HepG2 (cell line): Measurements from ENCODE around the gene ITIH3. TPM values are rescaled to one million over a fixed set of nuclear protein-coding genes. Genes with fewer than 3 reads are reported as not detected.
A peak's percentile ranks its signal among the peaks of the same experiment; 100 is the strongest.

Experiments
- ARID3A ChIP-seq: IDR thresholded peaks from 2 replicates; pipeline ENCODE4 v1.6.1; 2012; ENCODE audit warnings: low read depth, low read length, improper control_type of control experiment
- ATF3 ChIP-seq: sonication (generic); formaldehyde crosslinking; IDR thresholded peaks from 2 replicates; pipeline ENCODE4 v1.4.0; 2020; ENCODE audit warnings: missing genetic modification reagents
- ATF7-NPFF ChIP-seq: sonication (generic); formaldehyde crosslinking; IDR thresholded peaks from 2 replicates; pipeline ENCODE4 v1.8.1; 2023; ENCODE audit warnings: mild to moderate bottlenecking, low read depth, missing genetic modification reagents, moderate library complexity
- CEBPB ChIP-seq: IDR thresholded peaks from 2 replicates; pipeline ENCODE4 v1.6.1; 2011; ENCODE audit warnings: low read depth, low read length, improper control_type of control experiment, borderline replicate concordance
- DDIT3 ChIP-seq: sonication (generic); formaldehyde crosslinking; IDR thresholded peaks from 2 replicates; pipeline ENCODE4 v1.4.0; 2020; ENCODE audit warnings: mild to moderate bottlenecking, missing genetic modification reagents
- ESRRA ChIP-seq: sonication (generic); formaldehyde crosslinking; IDR thresholded peaks from 2 replicates; pipeline ENCODE4 v1.5.1; 2020; ENCODE audit warnings: mild to moderate bottlenecking, low read depth, missing genetic modification reagents
- MTA1 ChIP-seq: sonication (generic); formaldehyde crosslinking; IDR thresholded peaks from 2 replicates; pipeline ENCODE4 v1.4.0; 2020; ENCODE audit warnings: missing genetic modification reagents, mild to moderate bottlenecking, borderline replicate concordance
- PHF8 ChIP-seq: sonication (generic); formaldehyde crosslinking; IDR thresholded peaks from 2 replicates; pipeline ENCODE4 v1.5.0; 2020; ENCODE audit warnings: missing genetic modification reagents
- SNRNP70 ChIP-seq: fragments of 200-400 bp; formaldehyde crosslinking; IDR thresholded peaks from 2 replicates; pipeline ENCODE4 v1.6.1; 2017; ENCODE audit warnings: mild to moderate bottlenecking, low read depth, low read length, moderate library complexity
- SP2 ChIP-seq: sonication (generic); formaldehyde crosslinking; IDR thresholded peaks from 2 replicates; pipeline ENCODE4 v1.5.1; 2020; ENCODE audit warnings: mild to moderate bottlenecking, missing genetic modification reagents
- ZKSCAN1 ChIP-seq: fragments of 150-350 bp; IDR thresholded peaks from 2 replicates; pipeline ENCODE4 v1.6.1; 2014; ENCODE audit warnings: low read length
- ZNF263 ChIP-seq: sonication (generic); formaldehyde crosslinking; IDR thresholded peaks from 2 replicates; pipeline ENCODE4 v1.4.0; 2020; ENCODE audit warnings: missing genetic modification reagents
- ZNF333 ChIP-seq: sonication (generic); formaldehyde crosslinking; IDR thresholded peaks from 2 replicates; pipeline ENCODE4 v1.4.0; 2020; ENCODE audit warnings: mild to moderate bottlenecking, missing genetic modification reagents, borderline replicate concordance
- ZNF432 ChIP-seq: sonication (generic); formaldehyde crosslinking; IDR thresholded peaks from 2 replicates; pipeline ENCODE4 v1.5.0; 2020; ENCODE audit warnings: missing genetic modification reagents, mild to moderate bottlenecking, borderline replicate concordance
- polyA plus RNA-seq, 8 experiments: library from polyadenylated mRNA; depleted of rRNA in 3 of 8; stranded (reverse) in 7 of 8; unstranded in 1 of 8; fragments of >200 nt; fragmentation: Illumina TruSeq in 4 of 8; extraction: Trizol in 4 of 8; gene quantifications; 2 replicates each; pipeline versions ENCODE4 v1.2.1 to v1.2.3, GENCODE V29; 2011 to 2016; ENCODE audit warnings: low read depth in 4 of 8, missing spikeins in 1 of 8, mixed read lengths in 1 of 8; ENCODE audit not compliant: insufficient read depth in 1 of 8
- total RNA-seq, 5 experiments: library from RNA; depleted of rRNA; stranded (reverse); fragments of >200 nt; fragmentation: Illumina TruSeq; extraction: Trizol; gene quantifications; 2 replicates each; pipeline ENCODE4 v1.2.3, GENCODE V29; 2016; ENCODE audit warnings: low read depth in 1 of 5
- TF ChIP-seq, protein P1 (sequence below): sonication (generic); formaldehyde crosslinking; IDR thresholded peaks from 2 replicates; pipeline ENCODE4 v1.4.0; 2020; ENCODE audit warnings: mild to moderate bottlenecking, missing genetic modification reagents, borderline replicate concordance
- TF ChIP-seq, protein P2 (sequence below), 2 experiments: fragments of 450-650 bp in 1 of 2; sonication (generic) in 1 of 2; formaldehyde crosslinking; IDR thresholded peaks; 2 replicates each; pipeline versions ENCODE4 v1.5.0 to v1.8.0; 2020 to 2022; ENCODE audit warnings: mild to moderate bottlenecking in 1 of 2, missing genetic modification reagents in 1 of 2
- TF ChIP-seq, protein P3 (sequence below): IDR thresholded peaks from 2 replicates; pipeline ENCODE4 v1.6.1; 2016; ENCODE audit warnings: low read depth, borderline replicate concordance
- TF ChIP-seq, protein P4 (sequence below): sonication (generic); formaldehyde crosslinking; conservative IDR thresholded peaks from 2 replicates; pipeline ENCODE4 v1.8.0; 2022; ENCODE audit warnings: missing genetic modification reagents

The ITIH3 gene
- total and polyA plus RNA-seq, 2 of the 13 experiments (the other 11 are each of a cell fraction or from before 2014, with no cell fraction given): 105 to 632 TPM

DNA sequence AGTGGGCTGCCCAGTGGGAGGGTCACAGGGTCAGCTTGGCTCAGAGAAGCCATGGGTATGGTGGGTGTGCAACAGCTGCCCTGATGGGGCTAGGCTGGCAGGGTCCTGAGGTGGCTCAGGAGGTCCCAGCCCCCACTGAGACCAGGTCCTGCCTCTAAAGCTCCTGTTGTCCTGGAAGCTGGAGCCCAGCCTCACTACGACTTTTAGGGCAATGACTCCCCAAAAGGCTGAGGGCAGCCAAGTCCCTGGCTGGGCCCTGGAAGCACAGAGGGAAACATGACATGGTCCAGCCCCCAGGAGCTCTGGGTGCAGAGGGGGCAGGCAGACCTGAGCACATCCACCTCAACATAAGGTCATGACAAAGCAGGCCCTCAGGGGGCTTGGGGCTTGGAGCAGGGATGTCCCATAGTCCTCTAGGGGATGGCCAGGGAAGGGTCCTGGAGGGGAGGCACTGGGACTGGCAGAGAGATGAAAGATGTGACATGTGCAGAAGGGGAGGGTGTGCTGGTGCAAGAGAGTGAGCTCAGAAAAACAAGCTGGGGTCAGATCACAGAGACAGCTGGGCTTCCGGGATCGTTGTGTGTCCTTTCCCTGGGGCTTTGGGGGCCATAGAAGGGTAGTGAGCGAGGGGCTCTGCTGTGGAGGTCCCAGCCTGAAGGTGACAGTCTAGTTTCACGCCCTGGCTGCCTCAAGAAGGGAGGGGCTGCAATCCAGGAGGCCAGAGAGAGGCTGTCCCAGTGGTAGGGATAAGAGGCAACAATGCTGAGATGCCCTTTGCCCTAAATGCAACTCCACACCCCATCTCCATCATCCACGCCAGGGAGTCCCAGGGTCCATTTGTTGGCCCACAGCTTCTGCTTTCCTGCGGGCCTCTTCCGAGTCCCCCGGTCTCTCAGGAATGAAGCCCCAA, 639 bp upstream of the ITIH3 start (continued):
- TF ChIP-seq, protein P1, sequence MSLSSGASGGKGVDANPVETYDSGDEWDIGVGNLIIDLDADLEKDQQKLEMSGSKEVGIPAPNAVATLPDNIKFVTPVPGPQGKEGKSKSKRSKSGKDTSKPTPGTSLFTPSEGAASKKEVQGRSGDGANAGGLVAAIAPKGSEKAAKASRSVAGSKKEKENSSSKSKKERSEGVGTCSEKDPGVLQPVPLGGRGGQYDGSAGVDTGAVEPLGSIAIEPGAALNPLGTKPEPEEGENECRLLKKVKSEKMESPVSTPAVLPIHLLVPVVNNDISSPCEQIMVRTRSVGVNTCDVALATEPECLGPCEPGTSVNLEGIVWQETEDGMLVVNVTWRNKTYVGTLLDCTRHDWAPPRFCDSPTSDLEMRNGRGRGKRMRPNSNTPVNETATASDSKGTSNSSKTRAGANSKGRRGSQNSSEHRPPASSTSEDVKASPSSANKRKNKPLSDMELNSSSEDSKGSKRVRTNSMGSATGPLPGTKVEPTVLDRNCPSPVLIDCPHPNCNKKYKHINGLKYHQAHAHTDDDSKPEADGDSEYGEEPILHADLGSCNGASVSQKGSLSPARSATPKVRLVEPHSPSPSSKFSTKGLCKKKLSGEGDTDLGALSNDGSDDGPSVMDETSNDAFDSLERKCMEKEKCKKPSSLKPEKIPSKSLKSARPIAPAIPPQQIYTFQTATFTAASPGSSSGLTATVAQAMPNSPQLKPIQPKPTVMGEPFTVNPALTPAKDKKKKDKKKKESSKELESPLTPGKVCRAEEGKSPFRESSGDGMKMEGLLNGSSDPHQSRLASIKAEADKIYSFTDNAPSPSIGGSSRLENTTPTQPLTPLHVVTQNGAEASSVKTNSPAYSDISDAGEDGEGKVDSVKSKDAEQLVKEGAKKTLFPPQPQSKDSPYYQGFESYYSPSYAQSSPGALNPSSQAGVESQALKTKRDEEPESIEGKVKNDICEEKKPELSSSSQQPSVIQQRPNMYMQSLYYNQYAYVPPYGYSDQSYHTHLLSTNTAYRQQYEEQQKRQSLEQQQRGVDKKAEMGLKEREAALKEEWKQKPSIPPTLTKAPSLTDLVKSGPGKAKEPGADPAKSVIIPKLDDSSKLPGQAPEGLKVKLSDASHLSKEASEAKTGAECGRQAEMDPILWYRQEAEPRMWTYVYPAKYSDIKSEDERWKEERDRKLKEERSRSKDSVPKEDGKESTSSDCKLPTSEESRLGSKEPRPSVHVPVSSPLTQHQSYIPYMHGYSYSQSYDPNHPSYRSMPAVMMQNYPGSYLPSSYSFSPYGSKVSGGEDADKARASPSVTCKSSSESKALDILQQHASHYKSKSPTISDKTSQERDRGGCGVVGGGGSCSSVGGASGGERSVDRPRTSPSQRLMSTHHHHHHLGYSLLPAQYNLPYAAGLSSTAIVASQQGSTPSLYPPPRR (CRISPR knock-in tag): no peak
- no peak for TF ChIP-seq ARID3A
- 0 out of 2 replicates have a peak, but pooled peaks have one; percentile 61 for TF ChIP-seq ZNF333
- TF ChIP-seq PHF8 (CRISPR knock-in tag): no peak
- TF ChIP-seq CEBPB: no peak
- TF ChIP-seq, protein P2, sequence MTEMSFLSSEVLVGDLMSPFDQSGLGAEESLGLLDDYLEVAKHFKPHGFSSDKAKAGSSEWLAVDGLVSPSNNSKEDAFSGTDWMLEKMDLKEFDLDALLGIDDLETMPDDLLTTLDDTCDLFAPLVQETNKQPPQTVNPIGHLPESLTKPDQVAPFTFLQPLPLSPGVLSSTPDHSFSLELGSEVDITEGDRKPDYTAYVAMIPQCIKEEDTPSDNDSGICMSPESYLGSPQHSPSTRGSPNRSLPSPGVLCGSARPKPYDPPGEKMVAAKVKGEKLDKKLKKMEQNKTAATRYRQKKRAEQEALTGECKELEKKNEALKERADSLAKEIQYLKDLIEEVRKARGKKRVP (CRISPR knock-in tag; IDR thresholded peaks at IDR 0.05): no peak
- TF ChIP-seq ZNF263: no peak
- TF ChIP-seq, protein P3, sequence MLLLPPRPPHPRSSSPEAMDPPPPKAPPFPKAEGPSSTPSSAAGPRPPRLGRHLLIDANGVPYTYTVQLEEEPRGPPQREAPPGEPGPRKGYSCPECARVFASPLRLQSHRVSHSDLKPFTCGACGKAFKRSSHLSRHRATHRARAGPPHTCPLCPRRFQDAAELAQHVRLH (CRISPR knock-in tag): peak; percentile 21; the same call in 1 of the 2 replicates
- no peak for TF ChIP-seq ESRRA (CRISPR knock-in tag)
- no peak for TF ChIP-seq SP2 (CRISPR knock-in tag)
- TF ChIP-seq ZKSCAN1: no peak
- TF ChIP-seq DDIT3 (CRISPR knock-in tag): no peak
- no peak for TF ChIP-seq MTA1 (CRISPR knock-in tag)
- TF ChIP-seq ATF7-NPFF (CRISPR knock-in tag): no peak
- no peak for TF ChIP-seq ATF3 (CRISPR knock-in tag)
- no peak for TF ChIP-seq ZNF432 (CRISPR knock-in tag)
- TF ChIP-seq SNRNP70: no peak
- TF ChIP-seq, protein P4, sequence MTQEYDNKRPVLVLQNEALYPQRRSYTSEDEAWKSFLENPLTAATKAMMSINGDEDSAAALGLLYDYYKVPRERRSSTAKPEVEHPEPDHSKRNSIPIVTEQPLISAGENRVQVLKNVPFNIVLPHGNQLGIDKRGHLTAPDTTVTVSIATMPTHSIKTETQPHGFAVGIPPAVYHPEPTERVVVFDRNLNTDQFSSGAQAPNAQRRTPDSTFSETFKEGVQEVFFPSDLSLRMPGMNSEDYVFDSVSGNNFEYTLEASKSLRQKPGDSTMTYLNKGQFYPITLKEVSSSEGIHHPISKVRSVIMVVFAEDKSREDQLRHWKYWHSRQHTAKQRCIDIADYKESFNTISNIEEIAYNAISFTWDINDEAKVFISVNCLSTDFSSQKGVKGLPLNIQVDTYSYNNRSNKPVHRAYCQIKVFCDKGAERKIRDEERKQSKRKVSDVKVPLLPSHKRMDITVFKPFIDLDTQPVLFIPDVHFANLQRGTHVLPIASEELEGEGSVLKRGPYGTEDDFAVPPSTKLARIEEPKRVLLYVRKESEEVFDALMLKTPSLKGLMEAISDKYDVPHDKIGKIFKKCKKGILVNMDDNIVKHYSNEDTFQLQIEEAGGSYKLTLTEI (CRISPR knock-in tag): no peak
